ENCODE data around the gene SMAD6.

SMAD6 gene

DNA sequence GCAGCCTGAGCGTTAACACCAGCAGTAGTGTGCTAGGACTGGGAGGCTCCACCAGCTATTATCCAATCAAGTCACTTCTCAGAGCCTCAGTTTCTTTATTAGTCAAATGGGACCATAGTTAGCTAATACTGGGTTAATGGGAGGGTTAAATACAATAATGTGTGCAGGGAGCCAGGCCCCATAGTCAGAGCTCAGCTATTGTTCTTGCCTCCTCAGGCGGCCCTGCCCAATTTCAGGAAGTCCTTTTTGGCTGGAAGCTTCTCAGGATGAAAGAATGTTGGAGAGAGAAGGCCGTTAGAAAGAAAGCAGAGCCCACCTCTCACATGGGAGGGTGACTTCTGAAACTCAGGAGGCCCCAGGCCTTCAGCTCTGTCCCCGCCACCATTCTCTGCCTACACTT lies 39.5 kb upstream of the SMAD6 start:
- no peak for TF ChIP-seq POLR2AphosphoS5 (IDR thresholded peaks at IDR 0.05; ENCODE audit: low read depth, low read length)
- TF ChIP-seq TAF1 (IDR thresholded peaks at IDR 0.05; ENCODE audit: borderline replicate concordance, insufficient read depth, low read length): no peak
- no peak for TF ChIP-seq REST (IDR thresholded peaks at IDR 0.05; ENCODE audit: insufficient read depth in 1 of 2, low read depth in 2 of 2, low read length in 2 of 2)
- no peak for TF ChIP-seq FOXP2 (optimal IDR thresholded peaks at IDR 0.05; ENCODE audit: borderline replicate concordance, extremely low read depth, extremely low read length, insufficient read depth)
- TF ChIP-seq SIN3A (IDR thresholded peaks at IDR 0.05; ENCODE audit: borderline replicate concordance, insufficient read depth, low read length): no peak

DNA sequence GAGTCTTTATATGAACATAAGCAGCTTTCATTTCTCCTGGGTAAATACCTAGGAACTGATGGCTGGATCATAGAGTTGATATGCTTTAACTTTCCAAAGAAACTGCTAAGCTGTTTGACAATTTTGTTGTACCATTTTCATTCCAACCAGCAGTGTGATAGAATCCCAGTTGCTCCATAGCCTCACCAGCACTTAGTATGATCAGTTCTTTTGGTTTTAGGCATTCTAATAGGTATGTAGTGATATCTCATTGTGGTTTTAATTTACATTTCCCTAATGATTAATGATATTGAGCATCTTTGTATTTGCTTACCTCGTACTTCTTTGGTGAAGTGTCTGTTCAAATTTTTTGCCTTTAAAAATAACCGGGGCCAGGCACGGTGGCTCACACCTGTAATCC lies 38.4 kb upstream of the SMAD6 start:
- TF ChIP-seq POLR2AphosphoS5 (IDR thresholded peaks at IDR 0.05; ENCODE audit: low read depth, low read length) (no peak), TAF1 (IDR thresholded peaks at IDR 0.05; ENCODE audit: borderline replicate concordance, insufficient read depth, low read length) (no peak), REST (IDR thresholded peaks at IDR 0.05; ENCODE audit: insufficient read depth in 1 of 2, low read depth in 2 of 2, low read length in 2 of 2) (no peak), FOXP2 (optimal IDR thresholded peaks at IDR 0.05; ENCODE audit: borderline replicate concordance, extremely low read depth, extremely low read length, insufficient read depth) (no peak), SIN3A (IDR thresholded peaks at IDR 0.05; ENCODE audit: borderline replicate concordance, insufficient read depth, low read length) (no peak)

DNA sequence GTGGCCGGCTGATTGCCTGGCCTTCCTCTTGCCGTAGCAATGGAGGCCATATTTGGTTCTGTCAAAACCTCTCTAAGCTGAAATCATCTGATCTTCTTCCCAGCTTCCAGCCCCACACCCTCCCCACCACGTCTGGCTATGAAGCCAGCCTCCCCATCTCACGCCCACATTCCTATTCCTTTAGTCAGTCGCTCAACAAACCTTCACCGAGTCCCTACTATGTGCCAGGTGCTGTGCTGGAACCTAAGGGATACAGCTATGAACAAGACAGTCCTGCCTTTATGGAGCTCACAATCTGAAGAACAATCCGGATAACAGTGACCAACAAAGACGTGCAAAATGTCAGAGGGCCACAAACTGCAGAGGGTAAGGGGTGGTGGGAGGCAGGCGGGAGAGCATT lies 31.9 kb upstream of the SMAD6 start:
- no peak for TF ChIP-seq TAF1 (IDR thresholded peaks at IDR 0.05; ENCODE audit: borderline replicate concordance, insufficient read depth, low read length)
- no peak for TF ChIP-seq POLR2AphosphoS5 (IDR thresholded peaks at IDR 0.05; ENCODE audit: low read depth, low read length)
- TF ChIP-seq SIN3A (IDR thresholded peaks at IDR 0.05; ENCODE audit: borderline replicate concordance, insufficient read depth, low read length): no peak
- no peak for TF ChIP-seq REST (IDR thresholded peaks at IDR 0.05; ENCODE audit: insufficient read depth in 1 of 2, low read depth in 2 of 2, low read length in 2 of 2)

- TF ChIP-seq TAF1 (IDR thresholded peaks at IDR 0.05; ENCODE audit: borderline replicate concordance, insufficient read depth, low read length) (no peak), FOXP2 (optimal IDR thresholded peaks at IDR 0.05; ENCODE audit: borderline replicate concordance, extremely low read depth, extremely low read length, insufficient read depth) (no peak), SIN3A (IDR thresholded peaks at IDR 0.05; ENCODE audit: borderline replicate concordance, insufficient read depth, low read length) (no peak), POLR2AphosphoS5 (IDR thresholded peaks at IDR 0.05; ENCODE audit: low read depth, low read length) (no peak), REST (IDR thresholded peaks at IDR 0.05; ENCODE audit: insufficient read depth in 1 of 2, low read depth in 2 of 2, low read length in 2 of 2) (no peak)
Observed at GRCh38 chr15:66670762-66671580, 31.1 kb upstream of the SMAD6 start.

All from PFSK-1 (cell line).